Activated CD8-positive, alpha-beta memory T cell treated with anti-CD3 and anti-CD28 coated beads, Interleukin-2, amount 50 U/mL, for 4 hours (primary cell): ENCODE data around the gene HDGFL3.
A peak's percentile ranks its signal among the peaks of the same experiment; 100 is the strongest.

Experiments
- DNase-seq: peaks from one replicate; pipeline ENCODE4 v3.0.0-alpha.2; 2020

HDGFL3 gene

DNA sequence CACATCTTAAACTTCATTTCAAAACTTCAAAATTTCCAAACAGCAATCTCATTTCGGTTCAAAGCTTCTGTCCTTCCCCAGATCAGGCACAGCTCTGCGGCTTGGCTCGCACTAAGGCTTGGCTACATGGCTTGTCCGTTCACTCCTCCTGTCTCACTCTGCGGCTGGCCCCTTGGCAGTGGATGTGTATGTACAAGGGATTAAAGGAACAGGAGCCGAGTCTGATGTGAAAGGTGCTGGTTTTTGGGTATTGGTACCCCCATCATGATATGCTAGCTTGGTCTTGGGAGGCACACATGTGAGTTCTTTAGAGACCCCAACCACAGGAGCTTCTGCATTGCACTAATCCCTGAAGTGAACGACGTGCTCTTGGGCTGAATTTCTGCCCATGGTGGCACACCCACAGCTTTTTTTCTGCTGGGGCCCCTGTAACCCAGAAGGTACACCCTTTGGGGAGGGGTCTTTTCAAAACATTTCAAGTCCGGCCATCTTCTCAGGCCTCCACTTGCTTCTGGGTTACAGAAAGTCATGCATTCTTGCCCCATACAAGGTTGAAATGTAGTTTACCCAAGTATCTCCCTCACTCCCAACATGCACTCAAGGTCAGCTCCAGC is 87.5 kb downstream of the HDGFL3 start:
- DNase-seq, result no peak

GRCh38 chr15:83118968-83119367 is 88.7 kb downstream of the HDGFL3 start:
- DNase-seq, result no peak

DNA sequence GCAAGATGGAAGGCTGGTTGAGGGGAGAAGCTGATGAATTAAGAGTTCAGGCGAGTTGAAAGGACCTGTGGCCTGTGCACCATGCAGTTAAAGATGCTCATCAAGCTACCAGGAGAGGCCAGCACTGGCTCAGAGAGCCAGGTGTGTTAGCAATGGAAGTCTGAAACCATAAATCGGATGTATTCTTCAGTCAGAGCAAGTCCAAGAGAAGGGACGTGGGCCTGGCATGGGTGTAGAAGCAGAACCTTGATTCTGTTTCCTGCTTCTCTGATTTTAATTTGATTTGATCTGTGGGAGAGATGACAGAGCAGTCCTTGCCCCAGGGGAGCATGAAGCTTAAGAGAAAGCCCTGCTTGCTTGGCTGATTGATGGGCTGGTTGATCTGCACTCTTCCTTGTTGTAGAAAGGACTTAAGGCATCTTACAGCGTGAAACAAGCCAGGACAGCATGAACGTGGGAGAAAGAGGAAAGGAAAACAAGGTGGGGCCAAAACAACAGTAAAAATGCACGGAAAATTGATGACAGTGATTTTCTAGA is 89.3 kb downstream of the HDGFL3 start:
- no peak for DNase-seq

GRCh38 chr15:83115831-83116565 is 91.6 kb downstream of the HDGFL3 start:
- no peak for DNase-seq

DNA sequence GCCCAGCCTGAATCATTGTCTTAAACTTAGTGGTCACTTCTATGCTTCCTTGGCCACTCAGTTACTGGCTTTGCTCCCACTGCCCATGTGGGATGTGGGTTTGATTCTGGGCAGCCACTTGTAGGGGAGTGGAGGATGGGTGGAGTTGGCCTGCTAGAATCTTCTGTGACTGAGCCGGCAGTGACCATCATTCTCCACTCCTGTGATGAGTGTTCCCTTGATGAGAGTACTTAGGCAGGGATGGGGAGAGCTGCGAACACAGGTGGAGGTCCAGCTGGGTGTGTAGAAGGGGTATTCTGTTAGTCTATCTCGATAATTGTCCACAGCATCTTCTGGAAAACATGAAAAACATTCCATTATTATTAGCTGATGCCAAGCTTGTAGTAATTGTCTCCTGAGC is 92.2 kb downstream of the HDGFL3 start:
- no peak for DNase-seq

- no peak for DNase-seq
Measured at GRCh38 chr15:83114856-83115255, 92.8 kb downstream of the HDGFL3 start.

DNA sequence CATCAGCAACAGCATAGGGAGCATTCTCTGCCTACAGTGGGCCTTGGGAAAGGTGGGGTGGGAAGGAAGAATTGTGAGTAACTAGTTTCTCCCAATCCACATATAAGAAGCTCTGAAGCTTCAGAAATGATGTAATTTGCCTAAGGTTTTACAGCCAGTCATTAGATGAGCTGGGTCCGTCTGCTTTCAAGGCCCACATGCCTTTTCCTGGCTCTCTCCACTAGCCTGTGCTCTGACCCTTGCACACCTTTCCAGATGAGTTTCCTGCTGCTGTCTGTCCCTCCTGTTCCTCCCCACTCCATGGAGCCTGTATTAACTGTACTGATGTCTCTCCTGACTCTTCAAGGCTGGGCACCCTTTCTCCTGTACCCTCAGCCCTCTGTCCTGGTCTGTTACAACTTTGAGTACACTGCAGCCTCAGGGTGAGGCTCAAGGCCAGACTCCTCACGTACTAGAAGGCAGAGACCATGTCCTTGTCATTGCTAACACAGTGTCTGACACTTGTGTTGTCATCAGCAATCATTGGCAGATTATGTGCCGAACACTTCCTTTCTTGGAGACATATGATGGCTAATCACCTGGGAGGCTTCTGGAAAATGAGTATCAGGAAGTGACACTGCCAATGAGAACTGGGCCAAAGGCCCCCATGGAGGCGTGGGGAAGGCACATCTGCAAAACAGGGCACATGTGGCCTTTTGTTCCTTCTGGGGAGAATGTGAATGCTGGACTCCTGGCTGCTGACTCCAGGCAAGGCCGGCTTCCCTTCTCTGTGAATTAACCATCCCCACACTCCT is 93.5 kb downstream of the HDGFL3 start:
- no peak for DNase-seq

DNA sequence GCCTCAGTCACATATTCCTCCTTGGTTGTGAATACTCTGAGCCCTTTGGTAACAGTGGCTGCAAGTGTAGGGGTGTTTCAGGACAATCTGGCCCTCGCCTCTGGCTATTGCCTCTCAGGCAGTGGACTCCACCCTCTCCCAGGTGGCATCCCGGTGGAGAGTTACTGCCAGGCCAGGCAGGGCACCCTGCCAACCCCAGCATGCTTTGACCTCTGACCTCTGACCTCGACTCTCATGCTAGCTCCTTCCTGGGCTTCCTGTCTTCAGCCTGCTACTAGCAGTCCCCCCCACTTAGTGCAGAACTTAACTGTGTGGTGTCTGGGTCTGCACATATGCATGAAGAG is 94.7 kb downstream of the HDGFL3 start:
- DNase-seq, result no peak

DNA sequence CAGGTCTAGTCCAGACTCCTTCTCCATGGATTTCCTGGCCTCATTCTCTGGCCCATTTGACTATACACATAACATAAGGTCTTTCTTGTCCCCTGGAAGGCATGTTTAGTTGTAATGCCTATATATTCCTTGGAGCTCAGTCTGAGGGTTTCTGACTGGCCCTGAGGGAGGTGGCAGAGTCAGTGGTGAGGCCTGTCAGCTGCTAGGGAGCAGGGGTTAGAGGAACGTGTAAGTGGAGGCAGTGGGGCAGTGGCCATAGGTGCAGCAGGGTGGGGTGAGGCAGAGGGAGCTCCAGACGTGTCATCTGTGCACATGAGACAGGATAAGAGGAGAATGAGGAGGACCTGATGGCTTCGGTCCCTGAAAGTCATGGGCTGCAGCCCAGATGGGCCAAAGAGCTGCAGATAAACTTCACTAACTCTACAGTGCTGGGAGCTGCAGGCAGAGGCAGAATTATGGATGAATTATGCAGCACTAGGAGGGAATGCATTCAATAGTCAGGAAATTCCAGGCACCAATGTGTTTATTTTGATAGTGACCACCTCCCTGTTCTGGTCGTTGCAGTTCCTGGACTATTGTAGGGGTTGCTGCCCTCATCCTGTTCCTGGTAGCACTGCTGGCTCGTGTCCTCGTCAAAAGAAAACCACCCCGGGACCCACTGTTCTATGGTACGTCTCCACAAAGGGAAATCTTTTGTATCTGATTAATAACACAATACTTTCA is 95.2 kb downstream of the HDGFL3 start:
- DNase-seq, result no peak

GRCh38 chr15:83111149-83111548 is 96.5 kb downstream of the HDGFL3 start:
- no peak for DNase-seq

DNA sequence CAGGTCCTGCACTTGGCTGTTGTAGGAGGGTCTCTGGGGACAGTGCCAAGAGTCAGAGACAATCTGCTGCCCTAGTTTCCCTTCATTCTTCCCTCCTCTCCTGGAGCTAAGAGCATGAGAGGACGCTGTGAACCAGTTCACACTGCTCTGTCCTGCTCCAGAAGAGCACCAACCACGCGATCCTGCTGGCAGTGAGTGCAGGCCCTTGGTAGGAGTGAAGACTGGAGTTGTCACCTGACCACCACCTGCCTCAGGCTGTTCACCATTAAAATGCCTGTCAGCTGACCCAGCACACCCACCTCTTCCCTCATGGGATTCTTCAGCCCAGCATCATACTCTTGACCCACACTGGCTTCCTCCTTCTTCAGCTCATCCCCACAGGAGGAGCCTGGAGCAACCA is 97.2 kb downstream of the HDGFL3 start:
- no peak for DNase-seq

DNA sequence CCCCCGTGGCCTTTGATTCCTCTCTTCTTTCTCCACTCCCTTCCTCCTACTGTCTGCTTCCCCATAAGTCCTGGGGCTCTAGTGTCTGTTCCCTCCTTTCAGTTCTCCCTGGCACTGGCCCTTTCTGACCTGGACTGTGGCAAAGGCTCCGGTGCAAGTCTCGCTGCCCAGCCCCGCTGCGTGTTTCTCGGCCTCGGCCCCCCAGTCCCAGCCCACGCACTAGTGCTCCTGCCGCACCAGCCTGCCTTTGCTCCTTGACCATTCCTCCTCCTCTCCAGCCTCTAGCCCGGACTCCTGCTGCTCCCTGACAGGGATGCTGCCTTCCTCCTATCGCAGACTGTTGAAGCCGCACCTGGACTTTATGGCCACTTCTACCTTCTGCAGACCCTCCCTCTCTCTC is 98.1 kb downstream of the HDGFL3 start:
- DNase-seq, result no peak

GRCh38 chr15:83108266-83109219 is 99.1 kb downstream of the HDGFL3 start:
- no peak for DNase-seq

- DNase-seq, result no peak
Measured at GRCh38 chr15:83107841-83108181, 99.8 kb downstream of the HDGFL3 start.

DNA sequence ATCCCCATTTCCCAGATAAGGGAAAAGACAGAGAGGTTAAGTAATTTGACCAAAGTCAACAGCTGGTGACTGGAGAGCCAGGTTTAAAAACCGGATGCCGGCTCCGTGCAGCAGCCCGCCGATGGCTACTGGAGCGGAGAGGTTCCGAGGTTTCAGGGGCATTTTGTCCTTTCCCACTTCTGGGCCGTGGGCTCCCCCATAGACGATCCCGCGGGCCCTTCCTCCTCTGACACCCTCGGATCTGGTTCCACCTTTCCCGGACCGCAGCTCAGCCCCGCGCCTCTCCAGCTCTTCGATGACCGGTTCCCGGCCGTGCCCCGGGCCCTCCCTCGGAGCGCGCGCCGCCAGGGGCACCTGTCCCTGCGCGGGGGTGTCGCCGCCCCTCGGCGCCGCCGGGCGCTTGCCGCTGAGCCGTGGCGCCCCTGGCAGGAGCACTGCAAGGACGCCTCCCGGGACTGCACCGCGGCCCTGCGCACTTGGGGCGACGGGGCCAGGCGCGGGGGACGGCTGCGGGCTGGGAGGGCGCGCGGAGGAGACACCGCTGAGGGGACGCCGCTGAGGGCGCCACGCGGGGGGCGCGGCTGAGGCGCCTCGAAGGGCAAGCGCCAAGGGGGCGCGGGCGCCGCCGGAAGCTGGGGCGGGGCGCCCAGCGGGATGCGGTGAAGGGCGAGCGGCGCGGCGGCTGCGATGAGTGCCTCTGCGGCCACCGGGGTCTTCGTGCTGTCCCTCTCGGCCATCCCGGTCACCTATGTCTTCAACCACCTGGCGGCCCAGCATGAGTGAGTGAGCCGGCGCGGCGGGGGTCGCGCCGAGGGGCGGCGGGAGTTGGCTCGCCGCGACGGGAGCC is 100.4 kb downstream of the HDGFL3 start, which contains the start of gene TM6SF1:
Gene TM6SF1, plus strand, starts transcription at position 652 of the 847 bp plus-strand sequence. Its CDS starts 36 bp downstream, at position 688.
- peak; percentile 19 for DNase-seq

DNA sequence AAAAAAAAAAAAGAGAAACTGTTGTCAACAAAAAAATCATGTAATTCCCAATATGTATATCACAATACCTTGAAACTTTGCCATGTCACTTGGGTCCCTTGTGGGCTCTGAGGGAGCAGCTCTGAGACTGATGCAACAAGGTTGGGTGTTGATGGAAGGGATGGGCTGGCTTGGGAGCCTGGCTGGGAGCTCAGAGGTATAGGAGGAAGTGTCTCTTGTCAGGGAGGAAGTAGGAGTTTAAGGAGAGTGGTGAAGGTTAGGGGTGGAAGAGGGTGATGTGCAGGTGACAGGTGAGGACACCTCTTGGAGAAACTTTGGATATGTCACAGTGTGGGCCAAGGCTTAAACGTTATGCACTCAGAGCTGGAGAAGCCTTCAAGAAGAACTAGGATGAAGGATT is 102.2 kb downstream of the HDGFL3 start:
- DNase-seq, result no peak

GRCh38 chr15:83104141-83104540 is 103.5 kb downstream of the HDGFL3 start:
- DNase-seq, result no peak

GRCh38 chr15:83102346-83102745 is 105.3 kb downstream of the HDGFL3 start:
- no peak for DNase-seq

- no peak for DNase-seq
Measured at GRCh38 chr15:83100097-83100646, 107.5 kb downstream of the HDGFL3 start.

GRCh38 chr15:83099290-83099689 is 108.3 kb downstream of the HDGFL3 start:
- DNase-seq, result no peak

- DNase-seq, result no peak
Measured at GRCh38 chr15:83098079-83098478, 109.5 kb downstream of the HDGFL3 start.
